HL-60/S4 (cell line): ENCODE results near the gene EHF.

Source experiments
- in situ Hi-C: fragments of 300-500 bp; cut with MboI; formaldehyde crosslinking; loops from 2 replicates; pipeline ENCODE4 v1.14.3; 2022; ENCODE audit warnings: low sequenced_read_pairs

EHF gene

GRCh38 chr11:34642873-34643272 lies 22.0 kb downstream of the EHF start:
- in situ Hi-C loops: no loop called here

GRCh38 chr11:34643311-34643710 lies 22.4 kb downstream of the EHF start:
- in situ Hi-C loops: no loop called here

- in situ Hi-C loops: no loop called here
These were observed 23.0 kb downstream of the EHF start for GRCh38 chr11:34643846-34644245.

GRCh38 chr11:34644669-34645406 lies 23.9 kb downstream of the EHF start:
- in situ Hi-C loops: no loop called here

DNA sequence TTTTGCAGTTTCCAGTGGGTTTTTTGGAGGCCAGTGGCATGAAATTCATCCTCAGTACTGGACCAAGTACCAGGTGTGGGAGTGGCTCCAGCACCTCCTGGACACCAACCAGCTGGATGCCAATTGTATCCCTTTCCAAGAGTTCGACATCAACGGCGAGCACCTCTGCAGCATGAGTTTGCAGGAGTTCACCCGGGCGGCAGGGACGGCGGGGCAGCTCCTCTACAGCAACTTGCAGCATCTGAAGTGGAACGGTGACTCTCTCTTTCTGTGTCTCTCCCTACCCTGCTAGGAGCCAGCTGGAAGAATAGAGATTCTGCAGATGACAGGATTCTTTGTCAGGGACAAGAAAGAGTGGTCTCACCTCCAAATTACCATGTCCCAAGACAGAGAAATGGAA lies 25.5 kb downstream of the EHF start:
- in situ Hi-C loops: no loop called here

GRCh38 chr11:34647131-34647530 lies 26.2 kb downstream of the EHF start:
- in situ Hi-C loops: no loop called here

DNA sequence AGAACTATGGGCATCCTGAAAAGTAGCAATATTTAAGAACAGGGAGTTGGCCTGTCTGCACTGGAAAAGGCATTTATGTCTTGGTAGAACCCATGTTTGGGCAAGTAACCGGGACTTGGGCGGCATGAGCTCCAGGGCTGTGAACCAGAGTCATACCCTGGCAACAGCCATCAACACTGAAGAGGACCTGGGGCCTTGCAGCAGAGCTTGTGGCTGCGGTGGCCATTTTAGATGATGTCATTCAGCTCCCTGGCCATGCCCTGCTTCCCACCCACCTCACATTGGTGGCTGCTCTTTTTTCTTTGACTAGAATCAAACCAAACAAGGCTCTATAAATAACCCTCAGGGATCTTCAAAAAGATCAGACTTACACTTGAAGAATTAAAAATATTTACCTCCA lies 26.6 kb downstream of the EHF start:
- in situ Hi-C loops: no loop called here

DNA sequence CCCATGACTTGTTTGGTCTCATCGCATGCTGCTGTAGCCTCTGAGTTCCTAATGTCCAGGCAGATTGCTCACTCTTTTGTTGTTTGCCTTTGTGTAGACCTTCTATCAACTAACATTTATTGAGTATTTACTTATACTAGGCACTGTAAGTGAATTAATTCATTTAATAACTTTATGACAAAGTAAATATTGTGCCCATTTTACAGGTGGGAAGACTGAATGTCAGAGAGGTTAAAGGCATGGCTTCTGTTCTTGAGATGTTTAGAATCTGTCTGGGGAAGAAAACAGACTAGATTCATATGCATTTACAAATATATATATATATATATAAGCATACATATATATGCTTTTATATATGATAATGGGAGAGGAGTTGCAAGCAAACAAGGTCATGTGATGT lies 27.1 kb downstream of the EHF start:
- in situ Hi-C loops: no loop called here

- in situ Hi-C loops: no loop called here
These were observed 28.7 kb downstream of the EHF start for GRCh38 chr11:34649597-34649996.

GRCh38 chr11:34650528-34650927 lies 29.6 kb downstream of the EHF start:
- in situ Hi-C loops: no loop called here

GRCh38 chr11:34651551-34651950 lies 30.7 kb downstream of the EHF start:
- in situ Hi-C loops: no loop called here

- in situ Hi-C loops: no loop called here
These were observed 31.5 kb downstream of the EHF start for GRCh38 chr11:34652191-34652973.

DNA sequence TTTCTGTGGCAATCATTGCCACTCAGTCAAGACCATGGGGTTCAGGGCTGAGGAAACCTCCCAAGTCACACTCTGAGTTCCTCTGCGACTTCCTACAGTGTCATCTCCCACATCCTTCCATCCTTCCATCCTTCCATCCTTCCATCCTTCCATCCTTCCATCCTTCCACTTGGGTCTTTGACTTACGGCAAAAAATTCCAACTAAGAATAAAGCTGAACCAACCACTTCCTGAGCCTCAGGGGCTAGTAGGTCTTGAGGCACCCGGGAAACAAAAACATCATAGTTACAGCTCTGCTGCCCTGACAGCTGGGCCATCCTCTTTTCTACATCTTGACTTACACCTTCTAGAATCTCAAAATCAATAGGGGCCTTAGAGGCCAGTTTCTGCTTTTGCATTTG lies 32.1 kb downstream of the EHF start:
- in situ Hi-C loops: no loop called here

GRCh38 chr11:34653851-34654482 lies 33.1 kb downstream of the EHF start:
- in situ Hi-C loops: no loop called here

DNA sequence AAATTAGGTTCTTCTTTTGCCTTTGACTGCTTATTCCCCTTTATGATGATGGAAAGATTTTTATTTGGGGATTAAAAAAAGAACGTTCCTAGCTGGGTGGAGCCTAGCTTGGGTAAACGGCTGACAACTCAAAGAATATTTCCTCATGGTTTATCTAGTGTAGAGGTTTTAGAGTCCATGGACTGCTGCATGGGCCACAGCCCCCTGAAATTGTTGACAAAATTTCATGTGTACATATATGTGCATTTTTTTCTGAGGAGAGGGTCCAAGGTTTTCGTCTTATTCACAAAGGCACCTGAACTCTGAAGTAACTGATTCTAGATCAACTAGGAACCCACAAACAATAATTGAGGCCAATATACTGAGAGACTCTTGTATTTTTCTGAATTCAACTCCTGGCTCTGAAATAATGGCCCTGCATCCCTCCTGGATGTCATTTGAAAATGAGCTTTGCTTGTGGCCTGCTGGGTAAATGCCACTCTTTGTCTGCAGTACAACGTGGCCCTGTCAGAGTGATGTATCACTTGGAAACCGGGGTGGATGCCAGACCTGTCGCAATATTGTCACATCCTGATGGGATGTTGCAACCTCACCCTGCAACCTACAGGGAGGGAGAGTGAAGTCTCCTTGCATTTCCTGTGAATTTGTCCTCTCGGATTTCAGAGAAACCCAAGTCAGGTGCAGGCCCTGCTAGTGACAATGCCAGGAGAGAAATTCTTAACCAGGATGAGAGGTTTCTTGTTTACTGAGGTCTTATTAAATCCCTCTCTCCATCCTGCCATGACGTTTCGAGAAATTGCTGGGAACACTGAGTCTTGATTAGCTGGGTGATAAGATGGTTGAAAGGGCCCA lies 33.8 kb downstream of the EHF start:
- in situ Hi-C loops: no loop called here

GRCh38 chr11:34655335-34656008 lies 34.6 kb downstream of the EHF start:
- in situ Hi-C loops: no loop called here

DNA sequence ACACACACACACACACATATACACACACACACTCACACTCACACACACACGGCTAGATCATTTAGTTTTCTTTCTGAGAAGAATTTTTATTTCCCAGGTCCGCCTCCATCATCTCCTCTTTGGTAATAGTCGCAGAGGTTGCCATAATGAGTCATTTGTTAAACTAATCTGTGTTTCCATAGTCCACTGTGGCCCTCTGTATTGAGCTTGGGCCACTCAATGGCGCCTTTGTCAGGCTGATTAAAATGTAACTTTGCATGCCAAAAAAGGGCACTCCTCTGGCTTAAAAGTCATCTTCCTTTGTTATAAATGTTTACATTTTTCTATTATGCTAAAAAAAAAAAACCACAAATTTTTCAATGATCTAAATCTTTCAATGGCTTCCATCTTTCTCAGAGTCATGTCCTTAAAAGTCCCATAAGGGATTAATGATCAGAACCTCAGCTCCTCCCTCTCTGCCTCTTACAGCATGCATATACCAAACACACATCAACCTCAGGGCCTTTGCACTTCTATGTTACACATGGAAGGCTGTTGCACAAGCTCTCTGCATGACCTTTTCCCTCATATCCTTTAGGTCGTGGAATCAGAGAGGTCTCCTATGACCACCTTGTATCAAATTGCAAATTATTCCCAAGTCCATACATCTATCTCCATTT lies 35.3 kb downstream of the EHF start:
- in situ Hi-C loops: no loop called here

DNA sequence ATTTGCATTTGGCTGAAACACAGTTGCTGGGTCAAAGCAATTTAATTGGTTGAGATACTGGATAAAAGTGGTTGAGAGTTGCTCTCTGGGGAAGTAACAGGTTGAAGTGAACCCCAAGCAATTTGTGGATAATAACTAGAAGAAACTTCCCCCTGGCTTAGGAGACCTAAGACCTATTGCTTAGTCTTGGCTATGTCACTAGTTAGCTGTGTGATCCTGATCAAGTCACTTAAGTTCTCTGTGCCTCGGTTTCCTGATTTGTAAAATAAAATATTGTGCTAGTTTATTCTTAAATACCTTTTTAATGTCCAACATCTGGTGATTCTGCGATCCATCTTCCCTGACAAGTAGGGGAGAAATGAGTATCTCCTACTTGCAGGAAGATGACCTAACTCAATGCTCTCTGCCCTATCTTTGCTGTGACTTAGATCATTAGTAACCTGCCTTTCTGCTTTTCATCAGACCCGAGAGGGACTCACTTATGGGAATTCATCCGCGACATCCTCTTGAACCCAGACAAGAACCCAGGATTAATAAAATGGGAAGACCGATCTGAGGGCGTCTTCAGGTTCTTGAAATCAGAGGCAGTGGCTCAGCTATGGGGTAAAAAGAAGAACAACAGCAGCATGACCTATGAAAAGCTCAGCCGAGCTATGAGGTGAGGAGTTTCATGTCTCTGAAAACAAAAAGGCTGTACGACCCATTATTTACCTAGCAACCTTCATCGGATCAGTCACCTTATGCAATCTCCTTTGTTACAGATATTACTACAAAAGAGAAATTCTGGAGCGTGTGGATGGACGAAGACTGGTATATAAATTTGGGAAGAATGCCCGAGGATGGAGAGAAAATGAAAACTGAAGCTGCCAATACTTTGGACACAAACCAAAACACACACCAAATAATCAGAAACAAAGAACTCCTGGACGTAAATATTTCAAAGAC lies 37.5 kb downstream of the EHF start:
- in situ Hi-C loops: no loop called here
